ENCODE results near the gene MMP13.
A peak's percentile ranks its signal among the peaks of the same experiment; 100 is the strongest.
"Not testable (repeated sequence)": the region's sequence is repeated elsewhere in the genome, so short reads cannot be mapped to it uniquely, and the experiment has no call there.

The MMP13 gene

GRCh38 chr11:102955624-102956023 lies at the start of gene MMP13:
TSS of gene MMP13 (minus strand) at chr11:102955732. CDS start at chr11:102955705, 27 bp downstream.
- no peak for DNase-seq (ENCODE audit: low read depth, low spot score)
- H3K27ac ChIP-seq, result no peak within 1 kb of the TSS

- not testable (repeated sequence) for H3K27ac ChIP-seq; DNase-seq (ENCODE audit: low read depth, low spot score)
These were observed 48.7 kb upstream of the MMP13 start for GRCh38 chr11:103004234-103004633.

GRCh38 chr11:102994105-102994504 lies 38.6 kb upstream of the MMP13 start:
- H3K27ac ChIP-seq, result no peak overlapping the region
- no peak for DNase-seq (ENCODE audit: low read depth, low spot score)

GRCh38 chr11:102991776-102992175 lies 36.2 kb upstream of the MMP13 start:
- DNase-seq (ENCODE audit: low read depth, low spot score), result no peak

GRCh38 chr11:102990145-102990544 lies 34.6 kb upstream of the MMP13 start:
- H3K27ac ChIP-seq, result no peak overlapping the region
- DNase-seq (ENCODE audit: low read depth, low spot score), result no peak

More at GRCh38 chr11:102991776-102992175, 36.2 kb upstream of the MMP13 start:
- H3K27ac ChIP-seq, result no peak overlapping the region

- DNase-seq (ENCODE audit: low read depth, low spot score), result no peak
- H3K27ac ChIP-seq, result no peak overlapping the region
These were observed 34.0 kb upstream of the MMP13 start for GRCh38 chr11:102989379-102990047.

GRCh38 chr11:102986815-102987214 lies 31.3 kb upstream of the MMP13 start:
- no peak overlapping the region for H3K27ac ChIP-seq
- DNase-seq (ENCODE audit: low read depth, low spot score), result no peak

GRCh38 chr11:102985850-102986249 lies 30.3 kb upstream of the MMP13 start:
- H3K27ac ChIP-seq, result no peak overlapping the region
- no peak for DNase-seq (ENCODE audit: low read depth, low spot score)

- H3K27ac ChIP-seq, result no peak overlapping the region
- no peak for DNase-seq (ENCODE audit: low read depth, low spot score)
These were observed 28.0 kb upstream of the MMP13 start for GRCh38 chr11:102983486-102983885.

- H3K27ac ChIP-seq, result no peak overlapping the region
- DNase-seq (ENCODE audit: low read depth, low spot score), result no peak
These were observed 25.9 kb upstream of the MMP13 start for GRCh38 chr11:102981324-102981910.

- H3K27ac ChIP-seq, result no peak overlapping the region
- DNase-seq (ENCODE audit: low read depth, low spot score), result no peak
These were observed 19.2 kb upstream of the MMP13 start for GRCh38 chr11:102974552-102975280.

GRCh38 chr11:102973698-102974097 lies 18.2 kb upstream of the MMP13 start:
- not testable (repeated sequence) for H3K27ac ChIP-seq; DNase-seq (ENCODE audit: low read depth, low spot score)

GRCh38 chr11:102972853-102973252 lies 17.3 kb upstream of the MMP13 start:
- no peak overlapping the region for H3K27ac ChIP-seq
- DNase-seq (ENCODE audit: low read depth, low spot score), result no peak

GRCh38 chr11:102971766-102972165 lies 16.2 kb upstream of the MMP13 start:
- no peak for DNase-seq (ENCODE audit: low read depth, low spot score)
- H3K27ac ChIP-seq, result no peak overlapping the region

- no peak overlapping the region for H3K27ac ChIP-seq
- no peak for DNase-seq (ENCODE audit: low read depth, low spot score)
These were observed 12.0 kb upstream of the MMP13 start for GRCh38 chr11:102967497-102967896.

GRCh38 chr11:102966011-102966410 lies 10.5 kb upstream of the MMP13 start:
- no peak overlapping the region for H3K27ac ChIP-seq
- no peak for DNase-seq (ENCODE audit: low read depth, low spot score)

- DNase-seq (ENCODE audit: low read depth, low spot score), result no peak
- no peak overlapping the region for H3K27ac ChIP-seq
These were observed 9.3 kb upstream of the MMP13 start for GRCh38 chr11:102964867-102965266.

GRCh38 chr11:102957953-102958352 lies 2.4 kb upstream of the MMP13 start:
- peak; percentile 53 for DNase-seq (ENCODE audit: low read depth, low spot score)
- H3K27ac ChIP-seq, result no peak overlapping the region

- DNase-seq (ENCODE audit: low read depth, low spot score), result peak; percentile 64
- H3K27ac ChIP-seq, result no peak overlapping the region
These were observed 4.9 kb downstream of the MMP13 start for GRCh38 chr11:102950622-102951081.

GRCh38 chr11:102946237-102946636 lies 9.3 kb downstream of the MMP13 start:
- no peak for DNase-seq (ENCODE audit: low read depth, low spot score)
- H3K27ac ChIP-seq, result no peak overlapping the region
